Effector memory CD8-positive, alpha-beta T cell (primary cell): ENCODE data around the gene ARHGEF40.

Experiments used
- ATAC-seq: fragments of 150-1000 bp; cut with Tn5 transposase; replicated peaks from 2 replicates; pipeline ENCODE4 v1.10.0; 2021; ENCODE audit warnings: mild to moderate bottlenecking, moderate library complexity
- DNase-seq, 3 experiments: peaks; one replicate each; pipeline ENCODE4 v3.0.0; 2021
- H3K27ac Mint-ChIP-seq, 2 donors: one replicate each; pipeline ENCODE4 v1.8.0; 2022; ENCODE audit warnings: mild to moderate bottlenecking in 2 of 2, mixed read lengths in 2 of 2, moderate library complexity in 2 of 2
- H3K27me3 Mint-ChIP-seq, 2 donors: one replicate each; pipeline ENCODE4 v1.8.0; 2022; ENCODE audit warnings: mixed read lengths in 2 of 2
- H3K36me3 Mint-ChIP-seq: one replicate; pipeline ENCODE4 v1.8.0; 2022; ENCODE audit warnings: mild to moderate bottlenecking, moderate library complexity, mixed read lengths; ENCODE audit not compliant: insufficient read depth
- H3K4me1 Mint-ChIP-seq, 2 donors: one replicate each; pipeline ENCODE4 v1.8.0; 2022; ENCODE audit warnings: low read depth in 2 of 2, mixed read lengths in 2 of 2
- H3K4me3 Mint-ChIP-seq, 2 donors: one replicate each; pipeline ENCODE4 v1.8.0; 2022; ENCODE audit warnings: mild to moderate bottlenecking in 2 of 2, mixed read lengths in 2 of 2, moderate library complexity in 2 of 2
- H3K9me3 Mint-ChIP-seq, 2 donors: one replicate each; pipeline ENCODE4 v1.8.0; 2022; ENCODE audit warnings: mixed read lengths in 2 of 2

ARHGEF40 gene

GRCh38 chr14:21087294-21088091 is 17.4 kb downstream of the ARHGEF40 start:
- DNase-seq (peak; percentile 68 to 81 (median 75)), ATAC-seq (peak; percentile 87)
- Mint-ChIP-seq H3K4me1 (peaks cover 13 to 20% of the 10 kb centered on the region in 2 donors), H3K4me3 (no peak overlapping the region), H3K9me3 (no peaks in the 10 kb centered on the region), H3K27ac (peak overlapping the region; percentile 95 to 97), H3K36me3 (peaks cover 25% of the 10 kb centered on the region), H3K27me3 (no peaks in the 10 kb centered on the region)

- Mint-ChIP-seq H3K36me3 (peaks cover 29% of the 10 kb centered on the region), H3K4me1 (peaks cover 18 to 25% of the 10 kb centered on the region in 2 donors), H3K27me3 (no peaks in the 10 kb centered on the region), H3K4me3 (no peak overlapping the region), H3K9me3 (no peaks in the 10 kb centered on the region), H3K27ac (peak overlapping the region; percentile 95 to 97)
- ATAC-seq = no peak
- no peak for DNase-seq
These were observed 18.6 kb downstream of the ARHGEF40 start for GRCh38 chr14:21088687-21089086.

DNA sequence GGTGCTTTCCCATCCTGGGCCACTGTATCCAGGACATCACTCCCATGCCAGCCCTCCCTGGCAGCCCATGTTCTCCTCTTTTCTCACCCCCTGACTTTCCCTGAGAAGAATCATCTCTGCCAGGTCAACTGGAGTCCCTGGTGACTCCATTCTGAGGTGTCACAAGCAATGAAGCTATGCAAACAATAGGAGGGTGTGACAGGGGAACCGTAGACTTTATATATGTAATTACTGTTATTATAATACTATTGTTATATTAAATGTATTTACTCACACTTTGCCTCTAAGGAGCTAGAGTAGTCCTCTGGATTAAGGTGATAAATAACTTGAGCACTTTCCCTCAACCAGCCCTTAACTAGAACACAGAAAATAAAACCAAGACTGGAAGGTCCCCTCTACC is 19.2 kb downstream of the ARHGEF40 start:
- ATAC-seq (no peak), DNase-seq (no peak)
- Mint-ChIP-seq H3K9me3 (no peaks in the 10 kb centered on the region), H3K27me3 (no peaks in the 10 kb centered on the region), H3K36me3 (peaks cover 29% of the 10 kb centered on the region), H3K27ac (peak overlapping the region; percentile 95 to 97), H3K4me1 (peaks cover 18 to 25% of the 10 kb centered on the region in 2 donors), H3K4me3 (no peak overlapping the region)

DNA sequence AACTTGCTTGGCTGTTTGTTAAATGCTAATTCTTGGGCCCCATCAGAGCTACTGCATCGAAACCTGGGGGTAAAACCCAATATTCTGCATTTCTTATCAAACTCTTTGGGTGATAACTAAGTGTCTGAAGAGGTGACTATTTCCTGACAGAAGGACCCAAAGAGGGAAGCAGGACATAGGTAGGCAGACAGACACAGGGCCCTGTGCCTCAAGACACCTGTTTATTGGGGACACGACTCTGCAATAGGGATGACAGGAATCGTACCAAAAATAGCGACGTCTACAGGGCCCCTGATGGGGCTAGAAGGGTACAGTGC is 19.7 kb downstream of the ARHGEF40 start:
- Mint-ChIP-seq H3K27me3 (no peaks in the 10 kb centered on the region), H3K4me3 (no peak overlapping the region), H3K27ac (peak overlapping the region; percentile 95 to 97), H3K9me3 (no peaks in the 10 kb centered on the region), H3K4me1 (peaks cover 18 to 25% of the 10 kb centered on the region in 2 donors), H3K36me3 (peaks cover 29% of the 10 kb centered on the region)
- ATAC-seq = no peak
- no peak for DNase-seq

DNA sequence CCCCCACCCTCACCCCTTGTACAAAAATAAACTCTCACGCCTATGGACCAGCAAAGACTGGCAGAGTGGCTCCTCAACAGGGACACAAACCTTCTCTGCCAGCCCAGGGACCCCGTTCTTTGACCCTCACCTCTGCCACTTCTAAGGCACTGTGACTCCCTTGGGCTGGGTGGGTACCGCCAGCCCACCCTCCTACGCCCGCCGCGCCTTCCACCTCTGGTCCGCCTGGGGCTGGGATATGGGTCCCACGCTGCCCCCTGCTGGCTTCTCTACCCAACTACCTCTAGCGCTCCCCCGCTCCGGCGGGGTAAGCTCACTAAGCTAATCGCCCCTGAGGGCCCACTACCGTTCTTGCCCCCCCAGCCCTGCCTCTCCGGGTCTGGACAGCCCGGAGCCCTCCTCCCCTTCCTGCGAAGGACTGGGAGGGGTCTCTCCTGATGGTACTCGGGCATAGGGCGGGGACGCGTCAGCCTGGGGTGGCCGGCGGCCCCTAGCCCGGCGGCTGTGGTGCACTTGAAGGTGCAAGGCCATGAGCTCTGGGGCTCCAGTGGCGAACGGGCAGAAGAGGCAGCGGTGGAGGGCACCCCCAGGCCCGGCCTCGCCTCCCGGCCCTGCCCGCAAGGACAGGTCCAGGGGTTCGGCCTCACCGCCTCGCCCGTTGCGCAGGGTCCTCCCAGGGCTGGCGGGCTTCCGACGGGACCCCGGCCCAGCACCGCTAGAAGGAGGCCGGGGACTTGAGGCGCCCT is 20.3 kb downstream of the ARHGEF40 start:
- H3K36me3 Mint-ChIP-seq = peaks cover 29% of the 10 kb centered on the region
- H3K4me1 Mint-ChIP-seq = peaks cover 18 to 25% of the 10 kb centered on the region in 2 donors
- DNase-seq (no peak), ATAC-seq (no peak)
- peak overlapping the region; percentile 85 to 95 for H3K27ac Mint-ChIP-seq
- H3K27me3 Mint-ChIP-seq = no peaks in the 10 kb centered on the region
- H3K4me3 Mint-ChIP-seq = no peak overlapping the region
- no peaks in the 10 kb centered on the region for H3K9me3 Mint-ChIP-seq

- Mint-ChIP-seq H3K4me3 (peak overlapping the region in 1 of 2 donors; percentile 12), H3K4me1 (peaks cover 18 to 25% of the 10 kb centered on the region in 2 donors), H3K27ac (peak overlapping the region; percentile 13 to 59), H3K36me3 (peaks cover 29% of the 10 kb centered on the region), H3K9me3 (no peaks in the 10 kb centered on the region), H3K27me3 (no peaks in the 10 kb centered on the region)
- DNase-seq = no peak
- ATAC-seq = no peak
These were observed 21.0 kb downstream of the ARHGEF40 start for GRCh38 chr14:21090940-21091663.

- ATAC-seq (no peak), DNase-seq (no peak)
- Mint-ChIP-seq H3K4me3 (no peak overlapping the region), H3K4me1 (peaks cover 13 to 20% of the 10 kb centered on the region in 2 donors), H3K27ac (peak overlapping the region in 1 of 2 donors; percentile 13), H3K36me3 (peaks cover 23% of the 10 kb centered on the region), H3K9me3 (no peaks in the 10 kb centered on the region), H3K27me3 (no peaks in the 10 kb centered on the region)
These were observed 21.7 kb downstream of the ARHGEF40 start for GRCh38 chr14:21091821-21092272.

- ATAC-seq (peak; percentile 72), DNase-seq (peak; percentile 93 to 95 (median 95))
- peaks cover 15 to 19% of the 10 kb centered on the region in 2 donors for H3K4me1 Mint-ChIP-seq
- no peak overlapping the region for H3K4me3 Mint-ChIP-seq
- peaks cover 19% of the 10 kb centered on the region for H3K36me3 Mint-ChIP-seq
- peak overlapping the region in 1 of 2 donors; percentile 84 for H3K27ac Mint-ChIP-seq
- H3K9me3 Mint-ChIP-seq = no peaks in the 10 kb centered on the region
- H3K27me3 Mint-ChIP-seq = no peaks in the 10 kb centered on the region
These were observed 22.3 kb downstream of the ARHGEF40 start for GRCh38 chr14:21092273-21093011.

- ATAC-seq = no peak
- no peak overlapping the region for H3K4me3 Mint-ChIP-seq
- peaks cover 11 to 14% of the 10 kb centered on the region in 2 donors for H3K4me1 Mint-ChIP-seq
- H3K36me3 Mint-ChIP-seq = peaks cover 15% of the 10 kb centered on the region
- no peak overlapping the region for H3K27ac Mint-ChIP-seq
- no peaks in the 10 kb centered on the region for H3K27me3 Mint-ChIP-seq
- H3K9me3 Mint-ChIP-seq = no peaks in the 10 kb centered on the region
- no peak for DNase-seq
These were observed 22.9 kb downstream of the ARHGEF40 start for GRCh38 chr14:21093018-21093417.

DNA sequence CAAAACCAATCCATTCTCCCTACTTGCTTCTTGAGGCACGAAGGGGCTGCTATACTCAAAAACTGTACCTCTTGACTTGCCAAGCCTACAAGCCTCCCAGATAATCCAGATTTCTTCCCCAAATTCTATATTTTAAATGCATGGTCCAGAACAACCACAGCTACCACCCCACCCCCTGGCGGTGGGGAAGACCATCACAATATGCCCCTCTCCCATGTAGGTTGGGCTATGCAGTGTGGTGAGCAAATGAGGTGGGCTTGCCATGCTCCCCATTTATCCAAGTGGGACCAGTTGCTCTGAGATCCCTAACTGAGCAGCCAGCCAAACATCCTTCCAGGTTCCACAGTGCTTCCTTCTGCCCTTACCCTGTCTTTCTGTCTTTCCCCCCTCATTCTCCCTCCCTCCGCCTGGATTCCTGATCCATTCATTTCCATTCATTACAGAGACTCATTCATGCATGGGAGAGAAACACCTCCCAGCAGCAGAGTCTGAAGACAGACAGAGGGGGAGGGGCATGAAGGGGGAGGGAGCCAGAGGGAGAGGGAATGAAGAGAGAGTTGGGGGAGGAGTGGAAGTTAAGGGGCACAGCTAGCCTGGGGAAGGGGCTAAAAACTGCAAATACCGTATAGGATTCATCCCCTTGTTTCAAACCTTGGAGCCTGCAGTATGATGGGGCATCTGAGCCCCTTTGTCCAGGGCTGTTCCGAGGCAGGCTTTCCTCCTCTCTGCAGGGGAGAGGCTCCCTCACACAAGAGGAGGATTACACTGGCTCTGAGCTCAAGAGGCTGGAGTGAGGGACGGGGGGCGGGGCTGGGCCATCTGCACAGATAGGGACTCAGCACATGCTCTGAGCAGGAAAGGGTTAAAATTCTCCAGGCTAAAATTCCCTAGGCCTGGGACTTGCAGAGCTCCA is 23.9 kb downstream of the ARHGEF40 start:
- H3K4me1 Mint-ChIP-seq = peaks cover 13% of the 10 kb centered on the region in 2 donors
- H3K9me3 Mint-ChIP-seq = no peaks in the 10 kb centered on the region
- H3K27ac Mint-ChIP-seq = no peak overlapping the region
- peaks cover 19% of the 10 kb centered on the region for H3K36me3 Mint-ChIP-seq
- ATAC-seq = no peak
- no peak for DNase-seq
- H3K27me3 Mint-ChIP-seq = no peaks in the 10 kb centered on the region
- H3K4me3 Mint-ChIP-seq = no peak overlapping the region

DNA sequence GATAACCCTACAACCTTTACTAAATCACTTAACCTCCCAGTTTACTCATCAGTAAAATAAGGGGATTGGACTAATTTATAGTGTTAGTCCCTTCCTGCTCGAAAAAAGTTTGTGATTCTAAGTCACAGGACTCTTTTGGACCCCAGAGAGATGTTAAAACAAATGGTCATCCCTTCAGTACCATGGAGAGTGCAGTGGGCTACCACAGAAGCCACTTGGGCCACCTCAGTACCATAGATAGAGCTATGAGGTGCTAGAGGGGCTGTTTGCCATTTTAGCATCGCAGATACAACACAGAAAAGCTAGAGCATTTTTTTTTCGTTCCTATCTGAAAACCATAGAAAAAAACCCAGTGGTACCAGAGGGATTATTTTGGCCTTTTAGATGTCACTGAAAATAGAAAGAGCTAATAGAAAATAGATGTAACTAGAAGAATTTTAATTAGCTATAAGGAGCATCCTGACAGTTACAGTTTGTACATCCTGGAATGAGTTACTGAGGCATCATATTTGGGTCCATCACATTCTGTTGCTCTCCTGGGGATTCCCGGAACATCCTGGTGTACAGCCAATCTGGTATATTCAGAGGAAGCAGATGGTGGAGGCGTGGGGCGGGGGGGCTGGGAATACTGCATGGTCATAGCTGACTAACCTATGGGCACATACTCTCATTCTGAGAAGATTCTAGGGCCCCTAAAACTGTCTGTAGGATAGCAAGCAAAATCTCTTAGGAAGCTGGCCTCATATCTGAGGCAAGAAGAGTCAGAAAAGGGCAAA is 25.5 kb downstream of the ARHGEF40 start:
- H3K4me1 Mint-ChIP-seq = peaks cover 12 to 15% of the 10 kb centered on the region in 2 donors

More for the DNA sequence above, 25.5 kb downstream of the ARHGEF40 start:
- Mint-ChIP-seq H3K9me3 (no peaks in the 10 kb centered on the region), H3K27me3 (peaks cover 0 to 4% of the 10 kb centered on the region in 2 donors), H3K27ac (peak overlapping the region in 1 of 2 donors; percentile 46), H3K4me3 (no peak overlapping the region), H3K36me3 (peaks cover 19% of the 10 kb centered on the region)
- DNase-seq (no peak), ATAC-seq (no peak)
